COLO668 (cell line): ENCODE results near the gene DEPDC7.

ENCODE experiments used
- DNase-seq: peaks from one replicate; lab custom pipeline; 2025; ENCODE audit not compliant: unreplicated experiment; lab: John Stamatoyannopoulos, UW

The DEPDC7 gene

DNA sequence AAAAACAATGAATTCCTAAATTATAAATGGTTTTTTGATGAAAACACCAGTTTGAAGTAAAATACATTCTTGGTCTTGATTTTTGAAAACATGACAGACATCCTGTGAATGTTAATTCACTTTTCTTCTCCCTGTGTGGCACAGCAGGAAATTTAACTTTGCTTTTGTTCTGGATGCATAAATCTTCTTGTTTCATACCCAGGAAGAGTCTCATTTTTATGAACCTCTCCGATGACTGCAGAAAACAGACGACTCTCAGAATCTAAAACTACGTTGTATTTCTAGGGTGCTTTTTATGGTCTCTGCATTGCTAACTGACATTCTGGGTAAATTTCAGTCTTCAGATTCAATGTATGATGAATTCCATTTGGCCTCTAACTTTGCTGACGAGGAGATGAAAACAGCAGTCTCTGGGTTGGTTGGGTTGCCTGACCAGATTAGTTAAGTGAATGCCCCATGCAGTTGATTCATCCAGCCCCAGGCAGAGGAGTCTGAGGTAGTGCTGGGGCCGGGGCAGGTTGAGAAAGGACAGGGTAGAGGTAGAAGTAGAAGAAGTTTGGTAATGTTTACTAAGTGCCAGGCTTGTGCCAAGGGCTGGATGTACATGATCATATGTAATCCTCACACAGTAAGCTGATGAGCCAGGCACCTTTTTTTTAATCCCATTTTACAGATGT lies 43.8 kb downstream of the DEPDC7 start:
- no peak for DNase-seq

DNA sequence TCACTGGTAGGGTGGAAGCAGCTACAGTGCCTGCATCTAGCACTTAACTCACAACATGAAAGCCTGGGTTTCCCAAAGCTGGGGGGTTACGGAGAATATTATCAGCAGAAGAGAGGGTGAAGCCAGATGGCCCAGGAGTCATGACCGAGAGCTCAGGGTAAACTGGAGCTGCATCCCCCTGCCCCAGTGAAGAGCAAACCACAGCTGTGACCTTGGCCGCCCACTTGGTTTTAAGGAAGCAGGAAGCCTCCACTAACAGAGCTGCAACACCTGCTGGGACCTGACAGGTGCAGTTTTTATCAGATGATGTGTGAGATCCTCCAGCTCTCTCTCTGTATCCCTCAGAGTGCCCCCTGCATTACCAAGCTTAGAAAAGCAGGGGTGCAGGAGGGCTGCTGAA lies 44.6 kb downstream of the DEPDC7 start:
- DNase-seq: peak; percentile 68

DNA sequence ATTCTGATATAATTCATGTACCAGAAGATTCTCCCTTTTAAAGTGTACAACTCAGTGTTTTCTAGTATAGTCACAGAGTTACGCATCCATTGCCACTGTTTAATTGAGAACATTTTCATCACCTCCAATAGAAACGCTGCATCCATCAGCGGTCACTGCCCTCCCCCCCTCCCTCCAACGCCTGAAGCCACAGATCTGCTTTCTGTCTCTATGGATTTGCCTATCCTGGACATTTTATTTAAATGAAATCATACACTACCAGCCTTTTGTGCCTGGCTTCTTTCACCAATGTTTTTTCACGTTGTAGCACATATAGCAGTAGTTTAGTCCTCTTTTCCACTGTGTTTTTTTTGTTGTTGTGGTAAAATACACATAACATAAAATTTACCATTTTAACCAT lies 46.5 kb downstream of the DEPDC7 start:
- no peak for DNase-seq

DNA sequence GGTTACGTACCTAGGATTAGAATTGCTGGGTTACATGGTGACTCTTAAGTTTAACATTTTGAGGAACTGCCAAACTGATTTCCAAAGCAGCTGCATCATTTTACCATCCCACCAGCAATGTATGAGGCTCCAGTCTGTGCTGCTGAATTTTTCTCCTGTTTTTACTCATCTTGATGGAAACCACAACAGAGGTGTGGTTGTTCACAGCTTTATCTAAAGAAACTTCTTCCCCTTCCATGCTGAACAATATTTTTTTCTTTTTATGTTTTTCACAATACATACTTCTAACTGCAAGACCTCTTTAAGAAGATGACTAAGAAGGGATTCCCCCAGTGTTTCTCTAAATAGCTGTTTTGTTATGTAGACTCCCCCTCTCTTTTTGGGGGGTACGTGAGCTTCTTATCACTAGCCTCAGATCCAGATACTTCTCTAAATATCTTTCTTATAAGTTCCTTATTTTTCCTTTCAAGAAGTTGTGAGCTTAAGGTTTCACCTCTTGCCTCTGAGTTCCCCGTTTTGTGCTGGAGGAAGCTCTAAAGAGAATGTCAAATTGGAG lies 47.7 kb downstream of the DEPDC7 start:
- DNase-seq: no peak

DNA sequence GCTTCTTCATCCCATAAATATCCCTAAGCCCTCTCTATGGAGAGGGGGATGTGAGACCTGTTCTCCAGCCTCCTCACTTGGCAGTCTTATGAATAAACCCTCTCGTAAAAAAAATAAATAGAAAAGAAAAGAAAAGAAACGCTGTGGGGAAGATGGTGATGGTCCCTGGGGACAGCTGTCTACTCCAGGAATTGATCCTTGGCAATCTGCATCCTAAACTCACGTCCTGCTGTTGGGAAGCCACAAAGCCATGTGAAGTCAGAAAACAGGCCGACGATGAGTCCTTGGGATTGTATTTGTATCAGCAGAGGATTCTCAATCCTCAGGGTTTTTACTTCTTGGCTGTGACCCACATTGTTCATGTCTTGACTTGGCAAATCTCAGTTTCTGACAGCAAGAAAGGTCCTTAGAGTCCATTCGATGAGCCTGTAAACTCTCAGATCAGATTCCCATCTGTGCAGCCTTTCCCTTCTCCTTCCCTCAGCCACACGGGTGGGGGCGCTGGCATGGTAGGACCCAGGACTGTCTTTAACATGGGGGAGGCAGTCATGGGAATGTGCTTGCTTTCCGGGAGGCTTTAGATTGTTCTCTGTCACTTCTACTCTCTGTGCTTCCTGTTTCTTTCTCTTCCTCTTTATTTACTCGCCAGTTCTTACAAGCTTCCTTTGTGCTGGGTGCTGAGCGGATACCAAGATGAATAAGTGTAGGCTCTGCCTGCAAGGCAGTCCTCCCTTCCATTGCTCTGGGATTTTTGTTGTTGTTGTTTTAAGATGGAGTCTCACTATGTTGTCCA lies 48.6 kb downstream of the DEPDC7 start:
- DNase-seq: no peak

DNA sequence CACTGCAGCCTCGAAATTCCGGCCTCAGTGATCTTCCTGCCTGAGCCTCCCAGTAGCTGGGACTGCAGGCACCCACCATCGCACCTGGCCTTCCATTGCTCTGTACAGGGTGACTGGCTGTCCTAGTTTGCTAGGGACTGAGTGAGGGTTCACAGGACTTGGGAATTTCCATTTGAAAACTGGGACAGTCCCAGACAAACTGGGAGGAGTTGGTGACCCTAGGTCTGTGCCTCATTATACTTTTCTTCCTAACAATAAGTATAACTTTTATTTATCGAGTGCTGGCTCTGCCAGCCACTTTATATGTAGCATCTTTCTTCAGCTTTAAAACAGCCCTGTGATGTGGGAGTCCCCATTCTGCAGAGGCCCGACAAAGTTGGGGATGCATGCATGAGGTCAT lies 49.2 kb downstream of the DEPDC7 start:
- DNase-seq: no peak

DNA sequence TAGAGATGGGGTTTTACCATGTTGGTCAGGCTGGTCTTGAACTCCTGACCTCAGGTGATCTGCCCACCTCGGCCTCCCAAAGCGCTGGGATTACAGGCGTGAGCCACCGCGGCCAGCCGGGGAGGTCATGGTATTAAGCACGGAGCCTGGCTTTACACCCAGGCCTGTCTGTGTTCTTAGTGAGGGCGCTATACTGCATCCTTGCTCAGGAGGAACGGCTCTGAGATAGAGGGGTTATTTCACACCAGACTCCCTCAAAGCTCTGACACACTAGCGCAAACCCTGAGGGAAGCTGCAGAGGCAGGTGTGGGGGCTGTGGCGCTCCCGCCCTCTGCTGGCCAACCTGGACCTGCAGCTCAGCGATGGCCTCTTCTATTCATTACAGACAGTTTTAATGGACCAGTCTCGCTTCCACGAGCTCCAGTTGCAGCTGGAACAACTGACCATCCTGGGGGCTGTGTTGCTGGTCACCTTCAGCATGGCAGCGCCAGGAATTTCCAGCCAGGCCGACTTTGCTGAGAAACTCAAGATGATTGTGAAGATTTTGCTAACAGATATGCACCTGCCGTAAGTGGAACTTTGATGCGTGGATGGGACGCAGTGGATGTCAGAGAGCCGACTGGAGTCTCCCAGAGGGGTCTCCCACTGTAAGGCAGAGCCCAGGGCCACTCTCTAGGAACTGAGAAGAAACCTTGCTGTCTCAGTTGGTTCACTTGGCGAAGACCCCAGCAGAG lies 49.9 kb downstream of the DEPDC7 start:
- peak; percentile 62 for DNase-seq

DNA sequence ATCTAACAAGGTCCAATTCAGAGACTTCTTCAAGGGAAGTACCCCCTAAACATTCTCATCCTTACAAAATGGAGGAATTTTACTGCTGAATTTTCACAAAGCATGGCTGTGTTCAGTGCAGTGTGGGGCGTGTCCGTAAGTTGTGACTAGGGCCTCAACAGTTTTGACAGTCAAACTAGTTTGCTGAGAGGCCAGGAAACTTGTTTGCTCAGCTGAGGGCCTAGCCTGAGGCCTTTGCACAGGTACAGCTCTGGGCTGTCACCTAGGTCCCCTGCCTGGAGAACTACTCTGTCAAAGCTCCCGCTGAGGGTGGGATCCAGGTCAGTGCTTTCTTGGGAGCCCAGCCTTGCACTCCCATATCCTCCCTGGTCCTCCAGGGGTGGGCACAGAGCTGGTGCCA lies 51.6 kb downstream of the DEPDC7 start:
- DNase-seq: no peak

DNA sequence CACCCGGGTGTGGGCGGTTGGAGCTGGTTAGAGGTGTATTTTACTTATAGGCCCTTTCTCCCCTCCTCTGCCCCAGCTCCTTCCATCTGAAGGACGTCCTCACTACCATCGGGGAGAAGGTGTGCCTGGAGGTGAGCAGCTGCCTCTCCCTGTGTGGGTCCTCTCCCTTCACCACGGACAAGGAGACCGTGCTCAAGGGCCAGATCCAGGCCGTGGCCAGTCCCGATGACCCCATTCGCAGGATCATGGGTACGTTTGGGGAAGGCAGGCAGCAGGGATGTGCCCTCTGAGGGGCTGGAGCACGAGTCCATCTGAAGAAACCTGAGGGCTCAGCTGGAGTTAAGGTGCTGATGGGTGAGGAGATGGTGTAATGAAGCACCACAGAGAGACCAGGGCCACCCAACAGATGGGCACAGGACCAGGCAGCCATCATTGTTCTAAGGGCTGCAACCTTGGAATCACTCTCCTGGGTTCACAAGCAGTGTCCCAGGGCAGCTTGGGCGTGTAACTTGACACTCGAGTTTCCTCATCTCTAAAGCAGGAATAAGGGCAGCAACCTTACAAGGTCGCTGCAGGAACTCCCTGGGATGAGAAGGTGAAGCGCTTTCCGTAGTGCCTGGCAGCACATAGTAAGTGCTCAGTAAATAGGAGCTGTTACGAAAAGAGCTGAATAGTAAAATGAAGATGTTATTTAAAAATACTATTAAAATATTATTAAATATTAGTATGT lies 53.1 kb downstream of the DEPDC7 start:
- no peak for DNase-seq

DNA sequence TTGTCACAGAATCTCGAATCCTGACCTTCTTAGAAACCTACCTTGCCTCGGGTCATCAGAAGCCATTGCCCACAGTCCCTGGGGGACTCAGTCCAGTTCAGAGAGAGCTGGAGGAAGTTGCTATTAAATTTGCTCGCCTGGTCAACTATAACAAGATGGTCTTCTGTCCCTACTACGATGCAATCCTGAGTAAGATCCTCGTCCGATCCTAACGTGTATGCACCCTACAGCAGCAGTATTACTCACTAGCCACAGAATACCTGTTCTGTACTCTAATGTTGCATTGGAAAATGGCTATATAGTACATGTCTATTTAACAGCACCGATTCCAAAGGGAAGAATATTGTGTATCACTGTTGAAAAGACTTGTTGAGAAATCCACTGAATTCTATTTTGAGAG lies 56.8 kb downstream of the DEPDC7 start:
- no peak for DNase-seq
